Breast epithelium (tissue), 3 donors: ENCODE results near the gene NMRK1.

Experiments
- CTCF ChIP-seq, 3 donors: fragments of 450-650 bp; IDR thresholded peaks; one replicate each; pipeline ENCODE4 v1.5.1; 2016 to 2017; ENCODE audit warnings: antibody characterized with exemption in 3 of 3, mild to moderate bottlenecking in 3 of 3, moderate library complexity in 3 of 3
- POLR2A ChIP-seq: fragments of 450-650 bp; IDR thresholded peaks from one replicate; pipeline ENCODE4 v1.6.1; 2016; ENCODE audit warnings: antibody characterized with exemption, mild to moderate bottlenecking, moderate library complexity
- POLR2AphosphoS5 ChIP-seq, 3 donors: sonication (generic); formaldehyde crosslinking; IDR thresholded peaks; one replicate each; pipeline ENCODE4 v1.6.1; 2017; ENCODE audit warnings: antibody characterized with exemption in 3 of 3

- TF ChIP-seq POLR2A (no peak), CTCF (IDR thresholded peaks at IDR 0.05) (no peak), POLR2AphosphoS5 (IDR thresholded peaks at IDR 0.05) (no peak)
Observed at GRCh38 chr9:75051285-75051684, 36.7 kb downstream of the NMRK1 start.
